Fibroblast of peridontal ligament (primary cell): Measurements from ENCODE around the gene NGRN.
"Not testable (repeated sequence)": the region's sequence is repeated elsewhere in the genome, so short reads cannot be mapped to it uniquely, and the experiment has no call there.

Source experiments
- DNase-seq: peaks from one replicate; pipeline ENCODE4 v3.0.0-alpha.2; 2010; ENCODE audit errors: extremely low read depth

The NGRN gene

GRCh38 chr15:90234096-90234988 is 31.1 kb upstream of the NGRN start, which contains the start of gene GDPGP1:
Gene GDPGP1, plus strand, starts transcription at chr15:90234209. Its CDS starts 6,700 bp downstream, at chr15:90240909.
- peak; percentile 23 for DNase-seq

DNA sequence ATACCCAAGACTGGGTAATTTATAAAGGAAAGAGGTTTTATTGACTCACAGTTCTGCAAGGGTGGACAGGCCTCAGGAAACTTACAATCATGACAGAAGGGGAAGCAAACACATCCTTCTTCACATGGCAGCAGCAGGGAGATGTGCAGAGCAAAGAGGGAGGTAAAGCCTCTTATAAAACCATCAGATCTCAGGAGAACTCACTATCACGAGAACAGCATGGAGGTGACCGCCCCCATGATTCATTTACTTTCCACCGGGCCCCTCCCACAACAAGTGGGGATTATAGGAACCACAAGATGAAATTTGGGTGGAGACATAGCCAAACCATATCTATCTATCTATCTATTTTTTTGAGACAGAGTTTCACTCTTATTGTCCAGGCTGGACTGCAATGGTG is 26.1 kb upstream of the NGRN start:
- no peak for DNase-seq

- DNase-seq, result no peak
Observed at GRCh38 chr15:90240856-90241255, 24.6 kb upstream of the NGRN start.

DNA sequence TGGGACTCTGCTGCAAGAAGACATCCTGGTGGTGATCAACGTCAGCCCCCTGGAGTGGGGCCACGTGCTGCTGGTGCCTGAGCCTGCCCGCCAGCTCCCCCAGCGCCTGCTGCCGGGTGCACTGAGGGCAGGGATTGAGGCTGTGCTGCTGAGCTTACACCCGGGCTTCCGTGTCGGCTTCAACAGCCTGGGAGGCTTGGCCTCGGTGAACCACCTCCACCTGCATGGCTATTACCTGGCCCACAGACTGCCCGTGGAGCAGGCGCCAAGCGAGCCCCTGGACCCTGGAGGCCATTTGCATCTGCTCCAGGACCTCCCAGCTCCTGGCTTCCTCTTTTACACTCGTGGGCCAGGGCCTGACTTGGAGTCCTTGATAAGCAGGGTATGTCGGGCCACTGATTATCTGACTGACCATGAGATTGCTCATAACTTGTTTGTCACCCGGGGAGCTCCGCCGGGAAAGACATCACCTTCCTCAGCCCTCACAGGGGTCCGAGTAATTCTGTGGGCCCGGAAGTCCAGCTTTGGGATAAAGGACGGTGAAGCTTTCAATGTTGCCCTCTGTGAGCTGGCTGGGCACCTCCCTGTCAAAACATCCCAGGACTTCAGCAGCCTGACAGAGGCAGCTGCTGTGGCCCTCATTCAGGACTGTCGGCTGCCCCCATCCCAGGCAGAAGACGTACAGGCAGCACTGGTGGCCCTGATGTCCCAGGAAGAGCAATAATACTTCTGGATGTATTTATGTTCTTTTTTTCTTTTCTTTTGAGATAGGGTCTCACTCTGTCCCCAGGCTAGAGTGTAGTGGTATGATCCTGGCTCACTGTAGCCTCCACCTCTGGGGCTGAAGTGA is 23.9 kb upstream of the NGRN start:
- DNase-seq, result no peak

DNA sequence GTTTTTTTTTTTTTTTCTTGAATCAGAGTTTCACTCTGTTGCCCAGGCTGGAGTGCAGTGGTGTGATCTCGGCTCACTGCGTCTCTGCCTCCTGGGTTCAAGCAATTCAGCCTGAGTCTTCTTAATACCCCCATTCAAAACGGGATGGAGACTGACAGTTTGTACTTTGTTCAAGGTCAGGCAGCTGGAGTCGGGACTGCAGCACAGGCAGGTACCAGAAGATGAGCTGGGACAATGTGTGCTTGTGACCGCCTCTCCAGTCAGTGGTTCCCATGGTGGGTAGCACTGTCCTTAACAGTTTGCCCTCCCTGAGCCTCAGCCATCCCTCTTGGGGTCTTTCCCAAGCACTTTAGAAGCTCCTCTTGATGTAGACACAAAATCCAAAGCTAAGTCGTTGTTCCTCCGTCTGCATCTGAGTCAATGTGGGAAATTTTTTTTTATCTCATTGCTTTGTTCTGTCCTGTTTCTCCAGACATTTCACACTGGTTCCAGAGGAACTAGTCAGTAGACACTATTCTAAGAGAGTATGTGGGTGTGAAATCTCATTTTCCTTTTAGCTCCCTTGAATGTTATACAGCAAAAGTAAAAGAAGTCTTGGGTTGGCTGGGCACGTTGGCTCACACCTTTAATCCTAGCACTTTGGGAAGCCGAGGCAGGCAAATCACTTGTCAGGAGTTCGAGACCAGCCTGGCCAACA is 21.4 kb upstream of the NGRN start:
- DNase-seq, result no peak

DNA sequence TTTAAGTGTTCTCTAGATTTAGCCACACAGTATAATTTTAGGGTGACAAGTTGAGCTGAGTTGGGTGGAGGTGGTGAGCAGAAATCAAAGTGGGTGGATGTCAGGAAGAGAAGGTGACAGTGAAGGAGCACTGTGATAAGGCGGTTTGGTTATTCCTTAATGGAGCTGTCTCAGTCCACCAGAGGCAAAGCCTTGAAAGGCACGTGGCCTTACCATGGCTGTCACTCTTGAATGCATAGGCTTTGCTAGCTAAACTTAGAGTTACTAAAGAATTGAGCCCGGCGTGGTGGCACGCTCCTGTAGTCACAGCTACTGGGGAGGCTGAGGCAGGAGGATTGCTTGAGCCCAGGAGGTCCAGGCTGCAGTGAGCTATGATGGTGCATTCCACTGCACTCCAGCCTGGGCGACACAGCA is 16.7 kb upstream of the NGRN start:
- DNase-seq, result no peak

- DNase-seq, result peak; percentile 67
Observed at GRCh38 chr15:90249203-90249863, 16.1 kb upstream of the NGRN start, which contains the start of gene TTLL13. Gene TTLL13, plus strand, starts transcription at chr15:90249556. Its CDS starts 1,075 bp downstream, at chr15:90250631.

- no peak for DNase-seq
Observed at GRCh38 chr15:90257776-90258175, 7.7 kb upstream of the NGRN start.

DNA sequence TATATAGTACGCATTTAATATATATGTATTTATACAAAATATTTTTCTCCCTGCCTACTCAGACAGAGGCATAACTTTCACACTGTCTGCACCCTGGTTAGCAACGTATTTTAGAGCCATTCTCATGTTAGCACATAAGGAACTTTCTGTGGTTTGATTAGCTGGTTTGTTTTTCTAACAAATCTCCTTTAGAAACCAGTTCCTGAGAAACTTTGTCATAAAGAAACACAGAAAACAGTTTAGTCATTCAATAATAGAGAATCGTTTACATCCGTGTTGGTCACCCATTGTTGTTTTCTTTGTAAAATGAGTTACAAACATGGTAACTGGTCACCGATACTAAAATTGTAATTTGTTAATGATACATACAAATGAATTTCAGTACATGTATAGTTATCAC is 5.9 kb upstream of the NGRN start:
- DNase-seq, result no peak

DNA sequence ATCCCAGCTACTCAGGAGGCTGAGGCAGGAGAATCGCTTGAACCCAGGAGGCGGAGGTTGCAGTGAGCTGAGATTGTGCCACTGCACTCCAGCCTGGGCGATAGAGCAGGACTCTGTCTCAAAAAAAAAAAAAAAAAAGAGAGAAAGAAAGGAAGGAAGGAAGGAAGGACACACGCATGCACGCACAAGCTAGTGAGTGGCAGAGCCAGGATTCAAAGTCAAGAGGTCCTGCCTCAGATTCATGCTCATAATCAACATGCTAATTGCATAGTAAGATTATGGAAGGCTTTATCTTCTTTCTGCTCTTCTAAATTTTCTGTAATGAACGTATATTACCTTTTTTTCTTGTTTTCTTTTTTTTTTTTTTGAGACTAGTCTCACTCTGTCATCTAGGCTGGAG is 4.7 kb upstream of the NGRN start:
- not testable (repeated sequence) for DNase-seq

- DNase-seq, result no peak
Observed at GRCh38 chr15:90261811-90262210, 3.7 kb upstream of the NGRN start.

GRCh38 chr15:90262426-90262825 is 3.0 kb upstream of the NGRN start:
- no peak for DNase-seq

GRCh38 chr15:90264671-90265070 is 801 bp upstream of the NGRN start:
- no peak for DNase-seq

GRCh38 chr15:90266061-90266431 is 574 bp downstream of the NGRN start:
- DNase-seq, result peak; percentile 36

DNA sequence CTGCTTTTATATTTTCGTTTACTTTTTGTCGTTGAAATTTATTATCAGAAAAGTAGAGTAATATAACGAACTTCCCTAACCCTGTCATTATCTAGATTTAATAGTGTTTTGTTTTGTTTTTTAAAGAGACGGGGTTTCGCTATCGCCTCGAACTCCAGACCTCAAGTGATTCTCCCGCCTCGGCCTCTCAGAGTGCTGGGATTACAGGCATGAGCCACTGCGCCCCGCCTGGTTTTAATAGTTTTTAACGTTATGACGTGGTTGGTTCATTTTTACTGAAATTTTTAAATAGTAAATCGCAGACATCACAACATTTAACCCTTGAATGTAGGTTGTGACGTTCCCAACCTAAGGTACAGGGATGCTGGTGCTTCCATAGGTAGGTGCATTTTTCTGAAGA is 1.0 kb downstream of the NGRN start:
- DNase-seq, result peak; percentile 53

DNA sequence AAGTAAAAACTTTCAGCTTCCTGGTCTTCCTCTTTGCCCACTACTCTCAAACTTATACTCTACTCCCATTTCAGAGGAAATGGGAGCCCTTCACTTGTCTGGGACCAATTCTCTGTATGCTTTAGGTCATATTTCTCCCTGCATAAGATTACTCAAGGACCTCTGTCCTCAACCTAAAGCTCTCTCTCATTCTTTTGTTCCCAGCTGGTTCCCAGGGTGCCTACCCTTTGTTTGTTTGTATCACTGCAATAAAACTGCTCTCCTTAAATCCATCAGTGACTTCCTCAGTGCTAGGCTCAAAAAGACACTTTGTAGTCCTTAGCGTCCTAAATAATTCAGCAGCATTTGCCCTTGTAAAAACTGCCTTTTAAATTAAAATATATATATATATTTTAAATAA is 2.9 kb downstream of the NGRN start:
- DNase-seq, result no peak

DNA sequence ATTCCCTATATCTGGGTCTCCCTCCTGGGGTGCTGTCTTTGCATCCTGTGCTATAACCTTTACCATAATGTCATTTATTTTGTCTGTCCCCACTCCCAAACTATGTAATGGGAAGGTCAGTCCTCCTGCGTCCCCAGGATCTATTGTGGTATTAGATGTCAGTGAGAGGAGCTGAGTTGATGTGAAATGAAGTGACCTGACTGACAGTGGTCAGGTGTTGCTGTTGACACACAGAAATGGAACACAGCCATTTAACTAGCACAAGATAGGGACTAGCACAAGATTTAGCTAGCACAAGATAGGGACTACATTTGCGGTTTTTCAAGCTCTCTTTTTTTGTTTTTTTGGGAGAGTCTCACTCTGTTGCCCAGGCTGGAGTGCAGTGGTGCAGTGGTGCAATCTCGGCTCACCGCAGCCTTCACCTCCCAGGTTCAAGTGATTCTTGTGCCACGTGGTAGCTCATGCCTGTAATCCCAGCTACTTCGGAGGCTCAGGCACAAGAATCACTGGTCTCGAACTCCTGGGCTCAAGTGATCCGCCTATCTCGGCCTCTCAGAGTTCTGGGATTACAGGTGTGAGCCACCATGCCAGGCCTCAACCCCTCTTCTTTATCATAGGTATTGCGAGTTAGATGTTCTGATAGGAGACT is 5.2 kb downstream of the NGRN start:
- DNase-seq, result no peak

DNA sequence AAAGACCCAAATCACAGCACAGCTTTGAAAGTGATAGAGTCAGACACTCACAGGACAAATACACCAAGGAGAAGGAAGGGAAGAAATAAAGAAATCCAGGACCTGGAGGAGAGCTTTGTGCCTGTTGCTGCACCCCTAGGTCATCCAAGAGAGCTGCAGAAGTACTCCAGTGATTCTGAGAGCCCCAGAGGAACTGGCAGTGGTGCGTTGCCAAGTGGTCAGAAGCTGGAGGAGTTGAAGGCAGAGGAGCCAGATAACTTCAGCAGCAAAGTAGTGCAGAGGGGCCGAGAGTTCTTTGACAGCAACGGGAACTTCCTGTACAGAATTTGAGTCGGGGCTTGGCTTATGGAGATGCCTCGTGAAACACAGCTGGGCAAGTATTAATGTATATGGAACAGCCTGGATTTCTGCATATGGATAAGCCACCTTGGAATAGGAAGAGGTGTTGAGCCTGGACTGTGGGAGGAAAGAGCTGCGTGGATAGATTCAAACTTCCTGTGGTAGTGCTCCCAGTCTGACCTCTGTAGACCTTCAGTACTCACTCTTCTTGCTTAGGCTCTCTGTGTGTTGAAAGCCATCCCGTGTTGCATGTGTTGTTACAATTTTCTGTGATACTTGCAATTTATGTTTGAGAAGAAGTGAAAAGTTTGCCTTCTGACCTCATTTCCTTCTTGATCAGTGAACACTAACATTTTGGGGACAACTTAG is 6.1 kb downstream of the NGRN start:
- no peak for DNase-seq

DNA sequence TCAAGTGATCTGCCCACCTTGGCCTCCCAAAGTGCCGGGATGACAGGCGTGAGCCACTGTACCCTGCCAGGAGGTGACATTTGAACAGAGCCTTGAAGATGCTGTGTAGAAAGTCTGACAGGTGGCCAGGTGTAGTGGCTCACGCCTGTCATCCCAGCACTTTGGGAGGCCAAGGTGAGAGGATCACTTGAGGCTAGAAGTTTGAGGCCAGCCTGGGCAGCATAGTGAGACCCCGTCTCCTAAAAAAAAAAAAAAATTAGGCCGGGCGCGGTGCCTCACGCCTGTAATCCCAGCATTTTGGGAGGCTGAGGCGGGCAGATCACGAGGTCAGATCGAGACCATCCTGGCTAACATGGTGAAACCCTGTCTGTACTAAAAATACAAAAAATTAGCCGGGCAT is 13.0 kb downstream of the NGRN start:
- DNase-seq, result not testable (repeated sequence)

- DNase-seq, result not testable (repeated sequence)
Observed at GRCh38 chr15:90280743-90281142, 15.3 kb downstream of the NGRN start.
